Glutamatergic neuron (in vitro differentiated cells): Measurements from ENCODE around the gene GPR132. TPM values are rescaled to one million over a fixed set of nuclear protein-coding genes. Genes with fewer than 3 reads are reported as not detected.

Source experiments
- DNase-seq: peaks from one replicate; pipeline ENCODE4 v3.0.0; 2022
- H3K27ac Mint-ChIP-seq: one replicate; pipeline ENCODE4 v1.8.0; 2020; ENCODE audit warnings: mild to moderate bottlenecking, mixed read lengths, inconsistent platforms; ENCODE audit not compliant: unreplicated experiment
- H3K27me3 Mint-ChIP-seq: one replicate; pipeline ENCODE4 v1.8.0; 2020; ENCODE audit warnings: mild to moderate bottlenecking, moderate library complexity, mixed read lengths, inconsistent platforms; ENCODE audit not compliant: unreplicated experiment
- H3K36me3 Mint-ChIP-seq: one replicate; pipeline ENCODE4 v1.8.0; 2020; ENCODE audit warnings: mild to moderate bottlenecking, mixed read lengths, inconsistent platforms; ENCODE audit not compliant: unreplicated experiment
- H3K4me1 Mint-ChIP-seq: one replicate; pipeline ENCODE4 v1.8.0; 2020; ENCODE audit warnings: mild to moderate bottlenecking, low read depth, mixed read lengths, inconsistent platforms; ENCODE audit not compliant: unreplicated experiment
- H3K4me3 Mint-ChIP-seq: one replicate; pipeline ENCODE4 v1.8.0; 2020; ENCODE audit warnings: mild to moderate bottlenecking, mixed read lengths, inconsistent platforms; ENCODE audit not compliant: unreplicated experiment
- H3K9me3 Mint-ChIP-seq: one replicate; pipeline ENCODE4 v1.8.0; 2020; ENCODE audit warnings: mild to moderate bottlenecking, moderate library complexity, mixed read lengths, inconsistent platforms; ENCODE audit not compliant: unreplicated experiment
- total RNA-seq: library from RNA; stranded (reverse); fragmentation: NEBNext Ultra II Directional; extraction: Animal tissue kit (Norgen Biotek cat#: 25700); gene quantifications from one replicate; pipeline ENCODE4 v1.2.1, GENCODE V29; 2021; ENCODE audit not compliant: unreplicated experiment
- TF ChIP-seq, protein P1 (sequence below): fragments of 200-600 bp; sonication (generic); IDR thresholded peaks from one replicate; pipeline ENCODE4 v1.5.0; 2021; ENCODE audit not compliant: partially characterized antibody, unreplicated experiment

The GPR132 gene
- total RNA-seq, 1 donor from 2014 or later = not detected

DNA sequence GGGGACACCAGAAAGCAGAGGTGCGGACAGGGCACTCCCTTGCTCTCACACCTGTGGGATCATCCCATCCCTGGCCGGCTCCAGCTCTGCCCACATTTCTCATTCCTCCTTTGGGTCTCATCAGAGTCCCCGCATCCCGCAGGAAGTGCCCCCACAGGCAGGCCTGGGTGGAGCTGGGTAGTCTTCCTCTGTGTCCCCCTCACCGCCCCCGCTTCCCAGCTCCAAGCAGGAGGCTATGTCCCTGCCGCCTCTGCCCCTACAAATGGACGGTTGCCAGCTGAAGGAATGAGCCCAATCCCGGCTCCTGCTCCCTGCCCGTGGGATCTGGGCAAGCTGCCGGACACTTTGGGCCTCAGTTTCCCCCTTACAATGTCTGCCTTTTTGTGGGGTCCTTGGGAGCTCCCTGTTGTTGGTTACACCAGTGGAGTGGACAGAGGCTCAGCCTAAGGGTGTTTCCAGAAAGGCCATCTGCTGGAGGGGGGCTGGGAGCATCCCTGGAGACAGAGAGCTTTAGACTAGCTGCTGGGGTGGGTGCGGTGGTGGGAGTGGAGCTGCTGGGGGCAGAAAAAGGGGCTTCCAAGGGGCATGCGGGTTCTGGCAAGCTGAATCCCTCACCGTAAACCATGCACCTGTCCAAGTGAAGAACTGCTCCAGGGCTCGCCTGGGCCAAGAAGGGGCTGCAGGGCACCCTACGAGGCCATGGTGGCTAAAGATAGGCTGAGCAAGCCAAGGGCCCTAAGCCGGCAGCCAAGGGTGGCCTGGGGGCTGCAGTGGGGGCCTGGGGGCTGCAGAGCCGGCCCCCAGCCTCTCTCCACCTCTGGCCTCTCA, 7.9 kb upstream of the GPR132 start:
- Mint-ChIP-seq H3K9me3 (peaks cover 7% of the 10 kb centered on the region), H3K27ac (no peak overlapping the region), H3K27me3 (peaks cover 10% of the 10 kb centered on the region), H3K36me3 (peaks cover 6% of the 10 kb centered on the region), H3K4me1 (peaks cover 5% of the 10 kb centered on the region), H3K4me3 (no peak overlapping the region)
- TF ChIP-seq, protein P1, sequence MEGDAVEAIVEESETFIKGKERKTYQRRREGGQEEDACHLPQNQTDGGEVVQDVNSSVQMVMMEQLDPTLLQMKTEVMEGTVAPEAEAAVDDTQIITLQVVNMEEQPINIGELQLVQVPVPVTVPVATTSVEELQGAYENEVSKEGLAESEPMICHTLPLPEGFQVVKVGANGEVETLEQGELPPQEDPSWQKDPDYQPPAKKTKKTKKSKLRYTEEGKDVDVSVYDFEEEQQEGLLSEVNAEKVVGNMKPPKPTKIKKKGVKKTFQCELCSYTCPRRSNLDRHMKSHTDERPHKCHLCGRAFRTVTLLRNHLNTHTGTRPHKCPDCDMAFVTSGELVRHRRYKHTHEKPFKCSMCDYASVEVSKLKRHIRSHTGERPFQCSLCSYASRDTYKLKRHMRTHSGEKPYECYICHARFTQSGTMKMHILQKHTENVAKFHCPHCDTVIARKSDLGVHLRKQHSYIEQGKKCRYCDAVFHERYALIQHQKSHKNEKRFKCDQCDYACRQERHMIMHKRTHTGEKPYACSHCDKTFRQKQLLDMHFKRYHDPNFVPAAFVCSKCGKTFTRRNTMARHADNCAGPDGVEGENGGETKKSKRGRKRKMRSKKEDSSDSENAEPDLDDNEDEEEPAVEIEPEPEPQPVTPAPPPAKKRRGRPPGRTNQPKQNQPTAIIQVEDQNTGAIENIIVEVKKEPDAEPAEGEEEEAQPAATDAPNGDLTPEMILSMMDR = no peak
- no peak for DNase-seq

DNA sequence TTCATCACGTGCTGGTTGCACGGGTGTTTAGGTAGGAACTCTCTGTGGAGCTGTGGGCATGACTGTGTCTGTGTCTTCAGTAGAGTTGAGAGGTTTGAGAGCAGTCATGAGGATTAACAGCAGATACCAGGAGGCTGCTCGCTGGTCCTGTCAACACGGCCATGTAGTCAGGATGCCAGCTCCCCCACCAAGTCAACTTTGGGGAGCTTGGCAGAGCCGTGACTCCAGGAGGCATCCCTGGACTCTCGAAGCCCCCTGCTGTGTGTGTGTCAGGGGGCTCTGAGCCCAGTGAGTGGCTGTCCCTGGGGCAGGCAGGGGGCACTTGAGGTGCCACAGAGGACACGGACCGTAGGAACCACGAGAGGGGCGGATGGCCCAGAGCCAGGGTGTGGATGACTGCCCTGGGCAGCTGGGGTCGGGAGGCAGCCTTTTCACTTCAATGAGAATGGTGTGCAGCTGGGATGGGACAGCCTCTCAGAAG, 7.2 kb upstream of the GPR132 start:
- no peak overlapping the region for H3K27ac Mint-ChIP-seq
- peaks cover 6% of the 10 kb centered on the region for H3K27me3 Mint-ChIP-seq
- H3K4me3 Mint-ChIP-seq = no peak overlapping the region
- H3K4me1 Mint-ChIP-seq = peaks cover 5% of the 10 kb centered on the region
- DNase-seq = no peak
- H3K36me3 Mint-ChIP-seq = peaks cover 6% of the 10 kb centered on the region
- peaks cover 4% of the 10 kb centered on the region for H3K9me3 Mint-ChIP-seq
- TF ChIP-seq, protein P1 = no peak

DNA sequence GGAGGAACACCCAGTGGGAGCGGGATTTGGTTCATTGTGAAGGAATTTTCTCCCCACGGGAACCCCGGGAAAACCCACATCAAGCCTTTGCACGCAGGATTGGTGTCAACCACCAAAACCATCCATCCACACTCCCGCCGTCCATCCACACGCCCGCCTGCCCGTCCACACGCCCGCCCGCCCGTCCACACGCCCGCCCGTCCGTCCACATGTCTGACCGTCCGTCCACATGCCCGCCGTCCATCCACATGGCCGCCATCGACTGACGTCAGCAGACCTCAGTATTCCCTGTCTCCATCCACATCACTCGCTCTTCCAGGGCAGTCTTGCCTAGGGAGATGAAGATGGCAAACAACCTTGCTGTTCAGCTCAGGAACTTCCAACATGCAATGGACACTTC, 6.7 kb upstream of the GPR132 start:
- Mint-ChIP-seq H3K27me3 (peaks cover 6% of the 10 kb centered on the region), H3K27ac (no peak overlapping the region), H3K4me3 (no peak overlapping the region), H3K36me3 (peaks cover 6% of the 10 kb centered on the region), H3K9me3 (peaks cover 4% of the 10 kb centered on the region), H3K4me1 (peaks cover 2% of the 10 kb centered on the region)
- TF ChIP-seq, protein P1 = no peak
- DNase-seq = no peak

DNA sequence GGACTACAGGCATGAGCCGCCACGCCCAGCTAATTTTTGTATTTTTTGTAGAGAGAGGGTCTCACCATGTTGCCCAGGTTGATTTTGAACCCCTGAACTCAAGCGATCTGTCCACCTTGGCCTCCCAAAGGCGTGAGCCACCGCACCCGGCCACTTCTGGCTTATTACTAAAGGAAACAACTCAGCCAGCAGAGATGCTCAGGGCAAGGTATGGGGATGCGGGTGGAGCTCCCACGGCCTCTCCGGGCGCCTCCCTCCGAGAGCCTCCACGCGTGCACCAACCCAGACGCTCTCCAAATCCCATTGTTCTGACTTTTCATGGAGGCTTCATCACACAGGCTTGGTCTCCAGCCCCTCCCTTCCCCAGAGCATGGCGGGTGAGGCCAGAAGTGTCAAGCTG, 6.1 kb upstream of the GPR132 start:
- Mint-ChIP-seq H3K9me3 (peaks cover 4% of the 10 kb centered on the region), H3K4me3 (no peak overlapping the region), H3K36me3 (peaks cover 6% of the 10 kb centered on the region), H3K27me3 (peaks cover 6% of the 10 kb centered on the region), H3K4me1 (peaks cover 2% of the 10 kb centered on the region), H3K27ac (no peak overlapping the region)
- TF ChIP-seq, protein P1 = no peak
- DNase-seq = no peak

DNA sequence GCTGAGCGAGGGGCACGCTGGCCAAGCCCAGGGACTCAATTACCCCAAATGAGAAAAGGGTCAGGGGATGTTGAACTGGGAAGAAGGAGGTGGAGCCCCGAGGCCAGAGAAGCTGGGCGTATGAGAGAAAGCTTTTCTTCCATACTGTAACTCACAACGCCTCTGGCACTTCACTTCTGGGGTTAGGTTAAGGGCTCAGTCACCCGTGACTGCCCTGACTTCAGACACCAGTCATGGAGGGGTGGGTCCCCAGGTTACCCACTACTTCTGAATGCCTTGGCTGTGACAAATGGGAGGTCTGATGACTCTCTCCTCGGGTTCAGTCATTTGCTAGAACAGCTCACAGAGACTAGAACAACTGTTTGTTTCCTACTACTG, 5.5 kb upstream of the GPR132 start:
- DNase-seq = no peak
- H3K9me3 Mint-ChIP-seq = peaks cover 4% of the 10 kb centered on the region
- H3K27me3 Mint-ChIP-seq = peaks cover 6% of the 10 kb centered on the region
- no peak overlapping the region for H3K4me3 Mint-ChIP-seq
- H3K27ac Mint-ChIP-seq = no peak overlapping the region
- TF ChIP-seq, protein P1 = no peak
- peaks cover 6% of the 10 kb centered on the region for H3K36me3 Mint-ChIP-seq
- H3K4me1 Mint-ChIP-seq = peaks cover 2% of the 10 kb centered on the region
